ENCODE results near the gene CHKA.

DNA sequence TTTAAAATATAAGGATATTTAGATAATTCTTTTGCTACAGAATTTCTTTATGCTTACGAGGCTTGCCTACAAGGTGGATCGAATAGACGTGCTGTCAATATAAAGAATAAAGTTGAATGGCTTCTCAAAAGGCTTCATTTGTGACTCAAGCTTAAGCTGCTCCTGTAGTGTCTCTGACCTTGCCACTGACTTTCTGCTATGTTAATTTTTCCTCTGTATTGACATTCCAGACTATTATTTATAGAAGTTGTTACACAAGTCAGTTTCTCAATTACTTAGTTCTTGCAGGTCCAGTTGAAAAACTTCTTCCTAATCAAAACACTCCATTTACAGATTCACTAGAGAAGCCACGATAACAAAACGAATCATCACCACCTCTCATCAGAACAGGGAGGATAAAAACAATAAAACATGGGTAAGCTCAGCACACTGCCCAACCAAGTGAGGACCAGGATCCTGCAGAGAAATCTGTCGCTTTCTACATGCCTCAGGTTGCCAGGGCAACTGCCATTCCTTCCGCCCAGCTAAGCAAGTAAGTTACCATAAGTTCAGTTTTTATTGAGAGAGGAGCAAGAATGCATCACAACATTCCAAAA lies 39.0 kb upstream of the CHKA start:
- TF ChIP-seq, protein P1, sequence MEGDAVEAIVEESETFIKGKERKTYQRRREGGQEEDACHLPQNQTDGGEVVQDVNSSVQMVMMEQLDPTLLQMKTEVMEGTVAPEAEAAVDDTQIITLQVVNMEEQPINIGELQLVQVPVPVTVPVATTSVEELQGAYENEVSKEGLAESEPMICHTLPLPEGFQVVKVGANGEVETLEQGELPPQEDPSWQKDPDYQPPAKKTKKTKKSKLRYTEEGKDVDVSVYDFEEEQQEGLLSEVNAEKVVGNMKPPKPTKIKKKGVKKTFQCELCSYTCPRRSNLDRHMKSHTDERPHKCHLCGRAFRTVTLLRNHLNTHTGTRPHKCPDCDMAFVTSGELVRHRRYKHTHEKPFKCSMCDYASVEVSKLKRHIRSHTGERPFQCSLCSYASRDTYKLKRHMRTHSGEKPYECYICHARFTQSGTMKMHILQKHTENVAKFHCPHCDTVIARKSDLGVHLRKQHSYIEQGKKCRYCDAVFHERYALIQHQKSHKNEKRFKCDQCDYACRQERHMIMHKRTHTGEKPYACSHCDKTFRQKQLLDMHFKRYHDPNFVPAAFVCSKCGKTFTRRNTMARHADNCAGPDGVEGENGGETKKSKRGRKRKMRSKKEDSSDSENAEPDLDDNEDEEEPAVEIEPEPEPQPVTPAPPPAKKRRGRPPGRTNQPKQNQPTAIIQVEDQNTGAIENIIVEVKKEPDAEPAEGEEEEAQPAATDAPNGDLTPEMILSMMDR (IDR thresholded peaks at IDR 0.05) = no peak
- TF ChIP-seq POLR2A (IDR thresholded peaks at IDR 0.05) = no peak

Data from body of pancreas (tissue), 4 donors.